Natural killer cell (primary cell): ENCODE results near the gene MAPKAP1. TPM values are rescaled to one million over a fixed set of nuclear protein-coding genes. Genes with fewer than 3 reads are reported as not detected.

Source experiments
- ATAC-seq, 3 donors: fragments of 150-1000 bp in 2 of 3; fragments of 200-7000 bp in 1 of 3; cut with Tn5 transposase; 1 replicate in 1 of 3; 2 replicates in 2 of 3; pipeline ENCODE4 v1.10.0; 2021; ENCODE audit warnings: mild to moderate bottlenecking in 2 of 3, moderate library complexity in 2 of 3
- DNase-seq, 2 donors: peaks; one replicate each; pipeline versions ENCODE4 v3.0.0 to v3.0.0-alpha.2; 2013 to 2021; ENCODE audit warnings: mixed read lengths in 1 of 2
- H3K27ac ChIP-seq: one replicate; pipeline ENCODE4 v1.5.1; 2013; ENCODE audit warnings: mild to moderate bottlenecking, low read length
- H3K27me3 ChIP-seq: one replicate; pipeline ENCODE4 v1.6.1; 2013; ENCODE audit warnings: low read length; ENCODE audit not compliant: control insufficient read depth, insufficient read depth
- H3K36me3 ChIP-seq: one replicate; pipeline ENCODE4 v1.6.1; 2013; ENCODE audit warnings: low read length; ENCODE audit not compliant: control insufficient read depth, insufficient read depth
- H3K4me1 ChIP-seq: one replicate; pipeline ENCODE4 v1.6.1; 2013; ENCODE audit warnings: low read length; ENCODE audit not compliant: control insufficient read depth, insufficient read depth
- H3K4me3 ChIP-seq: one replicate; pipeline ENCODE4 v1.5.1; 2013; ENCODE audit warnings: low read length
- H3K9me3 ChIP-seq: one replicate; pipeline ENCODE4 v1.6.1; 2013; ENCODE audit warnings: low read length; ENCODE audit not compliant: control insufficient read depth, insufficient read depth
- H3K27ac Mint-ChIP-seq, 2 donors: one replicate each; pipeline ENCODE4 v1.8.0; 2022; ENCODE audit warnings: mild to moderate bottlenecking in 2 of 2, mixed read lengths in 2 of 2, moderate library complexity in 1 of 2
- H3K27me3 Mint-ChIP-seq, 2 donors: one replicate each; pipeline ENCODE4 v1.8.0; 2022; ENCODE audit warnings: low read depth in 2 of 2, mixed read lengths in 2 of 2
- H3K36me3 Mint-ChIP-seq: one replicate; pipeline ENCODE4 v1.8.0; 2022; ENCODE audit warnings: mixed read lengths
- H3K4me1 Mint-ChIP-seq, 2 donors: one replicate each; pipeline ENCODE4 v1.8.0; 2022; ENCODE audit warnings: mixed read lengths in 2 of 2
- H3K4me3 Mint-ChIP-seq: one replicate; pipeline ENCODE4 v1.8.0; 2022; ENCODE audit warnings: mild to moderate bottlenecking, moderate library complexity, mixed read lengths
- H3K9me3 Mint-ChIP-seq, 2 donors: one replicate each; pipeline ENCODE4 v1.8.0; 2022; ENCODE audit warnings: mixed read lengths in 2 of 2
- CTCF ChIP-seq: fragments of 200-600 bp; IDR thresholded peaks from one replicate; pipeline ENCODE4 v1.8.0; 2022; ENCODE audit warnings: antibody characterized with exemption
- WGBS: methylation state at CpG from one replicate; pipeline ENCODE4 v1.1.7; 2013; ENCODE audit warnings: missing lambda C conversion rate; ENCODE audit not compliant: insufficient coverage; 5-methylcytosine and 5-hydroxymethylcytosine counted together
- intact Hi-C: fragments of 100-400 bp; cut with micrococcal nuclease; formaldehyde crosslinking; loops from one replicate; pipeline ENCODE4 v1.14.2; 2022
- total RNA-seq, 4 donors: library from RNA; stranded (reverse); fragments of 120-200 nt in 1 of 4; gene quantifications; one replicate each; pipeline versions ENCODE4 v1.2.3 to v1.2.4, GENCODE V29; 2013 to 2022

Gene MAPKAP1
- total RNA-seq, 3 donors from 2014 or later (not counting 1 experiment from before 2014, with no cell fraction given): 51.1 to 73.0 (median 58.8) TPM

- ATAC-seq: no peak
- Mint-ChIP-seq H3K27me3 (no peaks in the 10 kb centered on the region), H3K4me3 (no peak overlapping the region), H3K4me1 (peaks cover 27 to 48% of the 10 kb centered on the region in 2 donors), H3K36me3 (no peaks in the 10 kb centered on the region), H3K27ac (no peak overlapping the region), H3K9me3 (no peaks in the 10 kb centered on the region)
- Histone ChIP-seq H3K4me3 (no peak overlapping the region), H3K9me3 (no peaks in the 10 kb centered on the region), H3K27me3 (no peaks in the 10 kb centered on the region), H3K36me3 (no peaks in the 10 kb centered on the region), H3K4me1 (no peaks in the 10 kb centered on the region), H3K27ac (no peak overlapping the region)
- DNase-seq: no peak
- WGBS: 91% methylated on average over 9 of the region's 10 CpGs
- no peak for TF ChIP-seq CTCF
- intact Hi-C loops: no loop called here
Observed at GRCh38 chr9:125608489-125609224, 98.4 kb downstream of the MAPKAP1 start.

- 71% methylated on average over 1 of the region's 1 CpG for WGBS
- no peak for TF ChIP-seq CTCF
- Mint-ChIP-seq H3K4me3 (no peak overlapping the region), H3K27me3 (no peaks in the 10 kb centered on the region), H3K9me3 (no peaks in the 10 kb centered on the region), H3K4me1 (peaks cover 33 to 38% of the 10 kb centered on the region in 2 donors), H3K36me3 (no peaks in the 10 kb centered on the region), H3K27ac (no peak overlapping the region)
- DNase-seq: no peak
- Histone ChIP-seq H3K36me3 (no peaks in the 10 kb centered on the region), H3K27ac (no peak overlapping the region), H3K27me3 (no peaks in the 10 kb centered on the region), H3K4me1 (no peaks in the 10 kb centered on the region), H3K4me3 (no peak overlapping the region), H3K9me3 (no peaks in the 10 kb centered on the region)
- intact Hi-C loops: no loop called here
- no peak for ATAC-seq
Observed at GRCh38 chr9:125604196-125604595, 102.8 kb downstream of the MAPKAP1 start.

- H3K9me3 ChIP-seq: no peaks in the 10 kb centered on the region
- no peaks in the 10 kb centered on the region for H3K27me3 ChIP-seq
- Mint-ChIP-seq H3K27ac (no peak overlapping the region), H3K9me3 (no peaks in the 10 kb centered on the region), H3K36me3 (no peaks in the 10 kb centered on the region), H3K4me3 (no peak overlapping the region), H3K4me1 (peaks cover 32 to 34% of the 10 kb centered on the region in 2 donors), H3K27me3 (no peaks in the 10 kb centered on the region)
- no peak for ATAC-seq
- WGBS: 100% methylated on average over 3 of the region's 4 CpGs
- intact Hi-C loops: no loop called here
- H3K4me1 ChIP-seq: no peaks in the 10 kb centered on the region
- no peak for DNase-seq
- no peak overlapping the region for H3K4me3 ChIP-seq
- TF ChIP-seq CTCF: no peak
- H3K36me3 ChIP-seq: no peaks in the 10 kb centered on the region
- no peak overlapping the region for H3K27ac ChIP-seq
Observed at GRCh38 chr9:125603478-125604021, 103.5 kb downstream of the MAPKAP1 start.
